T47D (cell line): Measurements from ENCODE around the gene HAS3.

Experiments
- DNase-seq, 2 experiments: peaks; one replicate each; pipeline versions ENCODE4 v3.0.0 to v3.0.0-alpha.2; 2011 to 2012; ENCODE audit warnings: low read depth in 1 of 2, low spot score in 1 of 2
- JUND ChIP-seq: IDR thresholded peaks from 2 replicates; pipeline ENCODE4 v1.6.1; 2012; ENCODE audit warnings: low read depth
- in situ Hi-C: cut with HindIII; loops from 2 replicates; pipeline ENCODE4 v1.10.0; 2016; ENCODE audit warnings: low sequenced_read_pairs, low pct_unique_long_range_greater_than_20kb

HAS3 gene

DNA sequence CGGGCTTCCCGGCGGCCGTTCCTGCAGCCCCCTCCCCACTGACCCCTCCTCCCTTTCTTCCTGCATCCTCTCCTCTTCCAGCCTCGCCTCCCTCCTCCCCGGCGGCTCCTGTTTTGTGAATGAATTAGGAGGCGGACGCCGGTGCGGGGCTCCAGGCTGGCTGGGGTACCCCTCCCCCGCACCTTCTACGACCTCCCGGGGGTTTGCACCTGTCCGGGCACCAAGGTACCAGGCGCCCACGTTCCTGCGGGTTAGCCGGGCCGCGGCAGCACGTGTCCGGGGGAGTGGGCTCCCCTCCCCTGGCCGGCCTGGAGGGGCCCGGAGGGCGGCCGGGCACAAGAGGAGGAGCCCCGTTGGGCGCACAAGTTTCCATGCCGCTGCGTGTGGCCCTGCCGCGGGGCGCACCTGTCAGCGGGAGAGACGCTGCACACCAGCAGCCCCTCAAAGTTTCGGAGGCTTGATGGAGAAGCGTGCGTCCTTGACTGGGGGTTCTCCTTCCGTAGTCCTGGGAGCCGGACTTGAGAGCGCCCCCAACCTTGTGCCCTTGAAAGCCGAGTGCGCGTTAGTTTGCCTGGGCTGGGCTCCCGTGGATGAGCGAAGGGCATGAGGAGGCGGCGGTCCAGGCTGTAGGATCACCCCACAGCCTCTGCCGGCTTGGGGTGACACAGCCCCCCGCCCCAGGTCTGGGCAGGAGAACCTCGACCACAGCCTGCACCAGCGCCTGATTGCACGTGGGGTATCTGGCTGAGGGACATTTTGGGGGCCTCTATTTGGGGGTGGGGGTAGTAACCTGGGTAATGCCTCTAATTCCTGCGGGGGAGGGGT, 1.2 kb downstream of the HAS3 start:
- DNase-seq = peak in 1 of 2 experiments; percentile 28
- in situ Hi-C loops = no loop called here
- TF ChIP-seq JUND = no peak

DNA sequence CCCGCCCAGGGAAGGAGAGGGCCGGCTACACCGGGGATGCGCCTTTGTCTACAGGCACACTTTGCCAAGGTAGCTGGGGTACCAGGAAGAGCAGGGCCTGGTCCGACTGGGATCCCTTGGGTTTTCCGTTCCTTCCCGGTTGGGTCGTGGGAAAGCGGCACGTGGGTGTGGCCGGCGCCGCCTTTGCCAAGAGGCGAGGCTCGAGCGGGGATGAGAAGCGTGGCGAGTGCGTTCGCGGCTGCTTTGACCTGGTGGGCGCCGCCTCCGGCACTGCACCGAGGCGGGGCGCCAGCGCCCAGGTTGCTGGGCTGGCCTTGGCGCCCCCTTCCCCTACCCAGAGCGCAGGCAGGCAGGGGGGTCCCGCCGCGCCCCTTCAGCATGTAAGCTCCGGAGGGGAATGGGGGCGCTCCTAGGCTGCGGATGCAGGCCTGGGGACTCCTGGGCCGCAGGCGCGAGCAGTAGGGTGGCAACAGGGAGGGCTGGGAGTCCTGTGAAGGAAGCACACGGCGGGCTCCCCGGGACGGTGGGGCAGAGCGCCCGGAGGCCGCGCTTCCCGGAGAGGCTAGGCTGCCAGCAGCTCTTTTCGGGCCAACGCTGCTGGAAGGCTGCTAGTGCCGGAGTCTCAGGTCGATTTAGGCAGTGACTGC, 2.0 kb downstream of the HAS3 start:
- in situ Hi-C loops = no loop called here
- no peak for TF ChIP-seq JUND
- DNase-seq = no peak

DNA sequence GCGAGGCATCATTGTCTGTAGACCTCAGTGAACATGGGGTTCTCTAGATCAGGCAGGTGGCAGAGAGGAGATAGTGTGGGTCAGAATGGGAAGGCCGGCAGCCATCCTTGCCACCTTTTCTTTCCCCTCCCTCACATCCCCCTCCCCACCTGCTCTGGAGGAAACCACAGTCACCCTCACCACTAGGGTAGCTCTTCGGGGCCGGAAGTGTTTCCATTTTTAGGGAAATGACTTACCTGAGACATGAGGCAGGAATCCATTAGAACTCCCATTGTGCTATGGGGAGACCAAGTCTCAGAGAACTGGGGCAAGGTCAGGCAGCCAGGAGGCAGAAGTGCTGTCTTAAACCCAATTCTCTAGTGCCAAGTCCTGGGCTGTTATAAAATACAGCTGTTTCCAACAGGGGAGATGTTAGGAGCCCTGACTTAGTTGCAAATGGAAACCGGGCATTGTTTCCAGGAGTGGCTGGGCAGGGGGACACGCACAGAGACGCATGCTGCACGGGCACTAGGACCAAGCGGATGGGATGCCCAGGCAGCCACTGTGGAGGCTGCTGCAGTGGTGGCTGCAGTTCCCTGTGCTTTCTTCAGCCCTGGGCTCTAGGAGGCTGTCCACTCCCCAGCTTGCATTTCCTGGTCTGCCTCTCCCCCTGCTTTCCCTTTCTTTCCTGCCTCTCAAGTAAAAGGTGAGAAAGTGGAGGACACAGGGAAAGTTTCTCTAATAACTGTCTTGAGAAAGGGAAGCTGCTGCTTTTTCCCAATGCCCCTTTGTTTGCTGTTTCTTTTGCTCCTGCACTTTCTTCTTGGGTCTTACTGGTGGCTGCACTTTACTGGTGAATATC, 2.8 kb downstream of the HAS3 start:
- no peak for DNase-seq
- TF ChIP-seq JUND = no peak
- in situ Hi-C loops = no loop called here

DNA sequence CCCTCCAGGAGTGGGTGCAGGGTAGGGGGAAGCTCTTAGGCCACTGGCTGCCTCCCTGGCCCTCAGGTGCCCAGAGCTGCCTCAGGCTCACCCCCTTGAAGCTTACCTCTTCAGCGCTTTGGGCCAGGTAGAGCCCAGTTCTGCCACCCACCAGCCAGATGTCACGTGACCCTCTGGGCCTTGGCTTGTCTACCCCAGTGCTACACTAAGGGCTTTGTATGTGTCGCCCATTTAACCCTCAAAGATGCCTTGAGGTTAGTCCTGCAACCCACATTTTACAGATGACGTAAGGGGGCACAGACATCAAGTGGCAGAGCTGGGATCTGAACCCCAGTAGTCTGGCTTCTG, 3.4 kb downstream of the HAS3 start:
- in situ Hi-C loops = no loop called here
- no peak for TF ChIP-seq JUND
- DNase-seq = no peak

DNA sequence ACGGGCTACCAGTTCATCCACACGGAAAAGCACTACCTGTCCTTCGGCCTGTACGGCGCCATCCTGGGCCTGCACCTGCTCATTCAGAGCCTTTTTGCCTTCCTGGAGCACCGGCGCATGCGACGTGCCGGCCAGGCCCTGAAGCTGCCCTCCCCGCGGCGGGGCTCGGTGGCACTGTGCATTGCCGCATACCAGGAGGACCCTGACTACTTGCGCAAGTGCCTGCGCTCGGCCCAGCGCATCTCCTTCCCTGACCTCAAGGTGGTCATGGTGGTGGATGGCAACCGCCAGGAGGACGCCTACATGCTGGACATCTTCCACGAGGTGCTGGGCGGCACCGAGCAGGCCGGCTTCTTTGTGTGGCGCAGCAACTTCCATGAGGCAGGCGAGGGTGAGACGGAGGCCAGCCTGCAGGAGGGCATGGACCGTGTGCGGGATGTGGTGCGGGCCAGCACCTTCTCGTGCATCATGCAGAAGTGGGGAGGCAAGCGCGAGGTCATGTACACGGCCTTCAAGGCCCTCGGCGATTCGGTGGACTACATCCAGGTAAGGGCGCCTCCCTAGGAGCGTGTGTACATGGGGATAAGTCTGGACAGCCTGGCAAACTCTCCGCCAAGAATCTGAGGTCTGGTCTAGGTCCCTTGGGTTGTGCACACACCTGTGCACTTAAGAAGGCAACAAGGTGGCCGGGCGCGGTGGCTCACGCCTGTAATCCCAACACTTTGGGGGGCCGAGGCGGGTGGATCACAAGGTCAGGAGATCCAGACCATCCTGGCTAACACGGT, 4.2 kb downstream of the HAS3 start:
- no peak for DNase-seq
- no peak for TF ChIP-seq JUND
- in situ Hi-C loops = no loop called here

DNA sequence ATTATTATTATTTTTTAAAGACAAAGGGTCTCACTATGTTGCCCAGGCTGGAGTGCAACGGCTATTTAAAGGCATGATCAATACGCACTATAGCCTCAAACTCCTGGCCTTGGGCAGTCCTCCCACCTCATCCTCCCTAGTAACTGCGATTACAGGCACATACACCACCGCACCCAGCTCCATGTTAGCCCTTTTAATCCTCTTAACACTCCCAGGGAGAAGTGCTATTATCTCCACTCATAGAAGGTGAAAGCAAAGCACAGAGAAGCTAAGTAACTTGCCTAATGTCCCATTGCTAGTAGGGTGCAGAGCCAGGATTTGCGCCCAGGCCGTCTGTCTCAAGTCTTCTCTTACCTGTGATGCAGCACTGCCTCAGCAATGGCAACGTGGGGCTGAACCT, 5.0 kb downstream of the HAS3 start:
- TF ChIP-seq JUND = no peak
- DNase-seq = no peak
- in situ Hi-C loops = no loop called here

DNA sequence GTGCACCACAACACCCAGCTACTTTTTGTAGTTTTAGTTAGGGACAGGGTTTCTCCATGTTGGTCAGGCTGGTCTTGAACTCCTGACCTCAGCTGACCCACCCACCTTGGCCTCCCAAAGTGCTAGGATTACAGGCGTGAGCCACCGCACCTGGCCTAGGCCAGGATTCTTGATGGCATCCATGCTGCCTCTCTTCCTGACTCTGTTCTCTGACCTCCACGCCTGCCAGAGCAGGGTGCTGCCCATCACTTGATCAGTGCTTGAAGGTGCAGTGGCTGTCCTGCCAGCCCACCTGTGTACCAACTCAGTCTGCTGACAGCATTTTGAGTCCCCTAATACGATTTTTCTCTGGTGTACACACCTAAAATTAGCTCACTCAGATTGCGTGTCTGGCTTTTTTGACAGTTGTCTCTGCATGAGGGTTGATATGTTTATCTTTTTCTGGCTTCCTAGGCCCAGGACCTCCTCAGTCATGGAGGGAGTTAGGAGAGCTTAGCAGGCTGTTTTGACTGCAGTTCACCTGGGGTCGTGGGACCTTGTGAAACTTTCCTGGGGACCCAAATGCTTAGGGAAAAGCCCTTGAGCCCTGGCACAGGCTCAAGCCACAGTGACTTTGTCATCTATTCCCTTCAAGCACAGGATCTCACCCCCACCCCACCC, 5.9 kb downstream of the HAS3 start:
- TF ChIP-seq JUND = no peak
- no peak for DNase-seq
- in situ Hi-C loops = no loop called here

DNA sequence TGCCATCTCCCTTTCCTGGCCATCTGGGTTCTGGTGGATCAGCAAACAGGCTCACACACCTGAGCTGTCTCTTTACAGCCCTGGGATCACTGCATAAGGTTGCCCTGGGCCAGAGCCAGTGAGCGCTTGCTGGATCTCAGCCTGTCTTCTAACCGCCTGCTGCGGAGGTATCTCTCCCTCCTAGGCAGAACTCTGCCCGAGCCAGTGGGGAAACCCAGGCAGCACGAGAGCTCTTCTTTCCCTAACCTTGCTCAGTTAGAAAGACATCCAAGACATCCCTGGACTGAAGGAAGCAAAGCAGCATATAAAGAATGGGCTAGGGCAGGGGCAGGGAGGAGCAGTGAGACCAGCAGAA, 6.4 kb downstream of the HAS3 start:
- in situ Hi-C loops = no loop called here
- no peak for TF ChIP-seq JUND
- DNase-seq = no peak

DNA sequence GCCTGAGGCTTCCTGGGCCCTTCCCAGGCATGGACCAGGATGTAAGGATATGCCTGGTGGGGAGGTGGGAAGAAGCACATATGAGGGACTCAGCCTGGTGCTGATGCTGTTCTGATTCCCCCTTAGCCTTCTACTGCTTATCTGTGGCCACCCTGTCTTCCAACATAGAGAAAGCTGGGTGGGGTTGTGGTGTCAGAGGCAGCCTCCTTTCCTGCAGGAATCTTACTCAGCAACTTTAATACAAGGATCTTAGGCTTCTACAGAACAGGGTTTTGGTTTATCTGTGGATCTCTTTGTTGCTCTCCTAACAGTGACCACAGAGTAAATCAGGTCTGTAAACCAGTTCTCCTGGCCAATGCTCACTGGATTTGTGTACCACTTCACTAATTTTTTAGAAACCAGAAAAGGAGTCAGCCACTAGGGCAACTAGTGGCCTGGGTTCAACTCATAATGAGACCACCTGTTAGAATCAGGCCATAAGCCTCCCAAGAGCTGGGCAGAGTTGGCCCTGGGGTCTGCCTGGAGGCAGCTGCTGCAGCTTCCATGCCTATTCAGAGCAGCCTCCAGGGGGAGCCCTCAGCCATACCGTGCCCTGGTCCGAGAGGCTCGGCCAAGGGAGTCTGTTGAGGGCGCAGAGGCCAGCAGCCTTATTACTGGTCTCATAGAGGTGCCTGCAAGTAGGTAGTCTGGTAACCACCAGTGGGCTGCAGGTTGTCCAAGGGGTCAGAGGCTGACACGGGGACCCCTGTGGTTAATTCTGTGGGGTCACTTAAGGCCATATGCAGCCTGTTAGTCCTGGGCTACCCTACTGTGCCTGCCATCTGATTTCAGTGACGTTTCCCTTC, 7.1 kb downstream of the HAS3 start:
- DNase-seq = peak; percentile 59 to 77
- in situ Hi-C loops = no loop called here
- TF ChIP-seq JUND = no peak

DNA sequence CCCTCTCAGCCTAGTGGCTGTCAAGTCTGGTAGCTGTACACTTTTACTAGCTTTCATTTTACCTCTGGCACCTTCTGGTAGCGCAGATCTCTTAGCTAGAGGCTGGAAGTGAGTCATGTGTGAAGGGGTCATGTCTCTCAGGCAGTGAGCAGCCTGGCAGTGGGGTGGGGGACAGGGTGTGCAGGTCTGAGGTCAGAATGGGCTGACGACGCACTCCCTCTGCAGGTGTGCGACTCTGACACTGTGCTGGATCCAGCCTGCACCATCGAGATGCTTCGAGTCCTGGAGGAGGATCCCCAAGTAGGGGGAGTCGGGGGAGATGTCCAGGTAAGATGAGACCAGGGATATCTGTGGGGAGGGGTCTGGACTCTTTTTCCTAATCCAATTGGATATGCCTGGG, 7.8 kb downstream of the HAS3 start:
- TF ChIP-seq JUND = no peak
- no peak for DNase-seq
- in situ Hi-C loops = no loop called here

DNA sequence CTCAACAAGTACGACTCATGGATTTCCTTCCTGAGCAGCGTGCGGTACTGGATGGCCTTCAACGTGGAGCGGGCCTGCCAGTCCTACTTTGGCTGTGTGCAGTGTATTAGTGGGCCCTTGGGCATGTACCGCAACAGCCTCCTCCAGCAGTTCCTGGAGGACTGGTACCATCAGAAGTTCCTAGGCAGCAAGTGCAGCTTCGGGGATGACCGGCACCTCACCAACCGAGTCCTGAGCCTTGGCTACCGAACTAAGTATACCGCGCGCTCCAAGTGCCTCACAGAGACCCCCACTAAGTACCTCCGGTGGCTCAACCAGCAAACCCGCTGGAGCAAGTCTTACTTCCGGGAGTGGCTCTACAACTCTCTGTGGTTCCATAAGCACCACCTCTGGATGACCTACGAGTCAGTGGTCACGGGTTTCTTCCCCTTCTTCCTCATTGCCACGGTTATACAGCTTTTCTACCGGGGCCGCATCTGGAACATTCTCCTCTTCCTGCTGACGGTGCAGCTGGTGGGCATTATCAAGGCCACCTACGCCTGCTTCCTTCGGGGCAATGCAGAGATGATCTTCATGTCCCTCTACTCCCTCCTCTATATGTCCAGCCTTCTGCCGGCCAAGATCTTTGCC, 9.0 kb downstream of the HAS3 start:
- no peak for TF ChIP-seq JUND
- DNase-seq = no peak
- in situ Hi-C loops = no loop called here
